ENCODE data around the gene SCN11A. TPM values are rescaled to one million over a fixed set of nuclear protein-coding genes. Genes with fewer than 3 reads are reported as not detected.

Gene SCN11A
- under 0.01 TPM in 1 of 2 replicates, not detected in the other for total RNA-seq (ENCODE audit: low replicate concordance)

GRCh38 chr3:39051649-39052561 lies at the start of gene SCN11A, which contains the start of gene WDR48:
Gene SCN11A, minus strand, starts transcription at chr3:39051944. Its CDS starts 101,582 bp downstream, at chr3:38950362.
Gene WDR48, plus strand, starts transcription at chr3:39052016. Its CDS starts 10 bp downstream, at chr3:39052026.

Other genes with a start within 250 kb of the SCN11A start
- not detected in 2 replicates for gene SCN10A, start 235.7 kb downstream of the SCN11A start, total RNA-seq (ENCODE audit: low replicate concordance)
- gene WDR48, start 72 bp upstream of the SCN11A start, total RNA-seq (ENCODE audit: low replicate concordance) = 27.3 and 39.7 TPM in 2 replicates
- gene GORASP1, start 55.7 kb upstream of the SCN11A start, total RNA-seq (ENCODE audit: low replicate concordance) = 30.5 and 36.7 TPM in 2 replicates
- 2.0 and 2.7 TPM in 2 replicates for gene TTC21A, start 55.7 kb upstream of the SCN11A start, total RNA-seq (ENCODE audit: low replicate concordance)
- gene CSRNP1, start 101.6 kb upstream of the SCN11A start, total RNA-seq (ENCODE audit: low replicate concordance) = 2.8 and 18.2 TPM in 2 replicates
- not detected in 2 replicates for gene XIRP1, start 140.7 kb upstream of the SCN11A start, total RNA-seq (ENCODE audit: low replicate concordance)
- under 0.01 TPM in 1 of 2 replicates, not detected in the other for gene CX3CR1, start 228.1 kb upstream of the SCN11A start, total RNA-seq (ENCODE audit: low replicate concordance)

Measured in smooth muscle cell of the coronary artery (primary cell).